ENCODE results near the gene PLPPR3. TPM values are rescaled to one million over a fixed set of nuclear protein-coding genes. Genes with fewer than 3 reads are reported as not detected.
"Not testable (repeated sequence)": the region's sequence is repeated elsewhere in the genome, so short reads cannot be mapped to it uniquely, and the experiment has no call there.

PLPPR3 gene
- total RNA-seq, 1 donor from 2014 or later: not detected

- Histone ChIP-seq H3K36me3 (ENCODE audit: control insufficient read depth, insufficient read depth, low read length) (no peaks in the 10 kb centered on the region), H3K27me3 (ENCODE audit: control insufficient read depth, insufficient read depth, low read length) (no peaks in the 10 kb centered on the region), H3K4me3 (ENCODE audit: low read depth, low read length) (no peak overlapping the region)
- TF ChIP-seq, protein P1, sequence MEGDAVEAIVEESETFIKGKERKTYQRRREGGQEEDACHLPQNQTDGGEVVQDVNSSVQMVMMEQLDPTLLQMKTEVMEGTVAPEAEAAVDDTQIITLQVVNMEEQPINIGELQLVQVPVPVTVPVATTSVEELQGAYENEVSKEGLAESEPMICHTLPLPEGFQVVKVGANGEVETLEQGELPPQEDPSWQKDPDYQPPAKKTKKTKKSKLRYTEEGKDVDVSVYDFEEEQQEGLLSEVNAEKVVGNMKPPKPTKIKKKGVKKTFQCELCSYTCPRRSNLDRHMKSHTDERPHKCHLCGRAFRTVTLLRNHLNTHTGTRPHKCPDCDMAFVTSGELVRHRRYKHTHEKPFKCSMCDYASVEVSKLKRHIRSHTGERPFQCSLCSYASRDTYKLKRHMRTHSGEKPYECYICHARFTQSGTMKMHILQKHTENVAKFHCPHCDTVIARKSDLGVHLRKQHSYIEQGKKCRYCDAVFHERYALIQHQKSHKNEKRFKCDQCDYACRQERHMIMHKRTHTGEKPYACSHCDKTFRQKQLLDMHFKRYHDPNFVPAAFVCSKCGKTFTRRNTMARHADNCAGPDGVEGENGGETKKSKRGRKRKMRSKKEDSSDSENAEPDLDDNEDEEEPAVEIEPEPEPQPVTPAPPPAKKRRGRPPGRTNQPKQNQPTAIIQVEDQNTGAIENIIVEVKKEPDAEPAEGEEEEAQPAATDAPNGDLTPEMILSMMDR (IDR thresholded peaks at IDR 0.05; ENCODE audit: insufficient read depth, low read length, severe bottlenecking): no peak
- no peak for DNase-seq (ENCODE audit: low read depth)
- no peak for FAIRE-seq
These were observed 33.4 kb upstream of the PLPPR3 start for GRCh38 chr19:855142-855541.

DNA sequence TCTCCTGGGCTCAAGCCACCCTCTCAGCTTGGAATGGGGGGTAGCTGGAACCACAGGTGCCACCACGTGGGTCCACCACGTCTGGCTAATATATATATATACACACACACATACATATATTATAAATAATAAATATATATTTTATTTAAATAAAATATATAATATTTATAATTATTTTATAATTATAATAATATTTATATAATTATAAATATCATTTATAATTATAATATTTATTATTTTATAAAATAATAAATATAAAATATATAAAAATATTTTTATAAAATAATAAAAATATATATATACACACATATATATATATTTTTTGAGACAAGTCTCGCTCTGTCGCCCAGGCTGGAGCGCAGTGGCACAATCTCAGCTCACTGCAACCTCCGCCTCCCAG, 32.8 kb upstream of the PLPPR3 start:
- TF ChIP-seq, protein P1 (IDR thresholded peaks at IDR 0.05; ENCODE audit: insufficient read depth, low read length, severe bottlenecking): no peak
- DNase-seq (ENCODE audit: low read depth): no peak
- Histone ChIP-seq H3K36me3 (ENCODE audit: control insufficient read depth, insufficient read depth, low read length) (no peaks in the 10 kb centered on the region), H3K4me3 (ENCODE audit: low read depth, low read length) (no peak overlapping the region), H3K27me3 (ENCODE audit: control insufficient read depth, insufficient read depth, low read length) (no peaks in the 10 kb centered on the region)
- no peak for FAIRE-seq

- H3K4me3 ChIP-seq (ENCODE audit: low read depth, low read length); H3K27me3 ChIP-seq (ENCODE audit: control insufficient read depth, insufficient read depth, low read length); H3K36me3 ChIP-seq (ENCODE audit: control insufficient read depth, insufficient read depth, low read length); FAIRE-seq; DNase-seq (ENCODE audit: low read depth): not testable (repeated sequence)
These were observed 32.0 kb upstream of the PLPPR3 start for GRCh38 chr19:853614-854220.

DNA sequence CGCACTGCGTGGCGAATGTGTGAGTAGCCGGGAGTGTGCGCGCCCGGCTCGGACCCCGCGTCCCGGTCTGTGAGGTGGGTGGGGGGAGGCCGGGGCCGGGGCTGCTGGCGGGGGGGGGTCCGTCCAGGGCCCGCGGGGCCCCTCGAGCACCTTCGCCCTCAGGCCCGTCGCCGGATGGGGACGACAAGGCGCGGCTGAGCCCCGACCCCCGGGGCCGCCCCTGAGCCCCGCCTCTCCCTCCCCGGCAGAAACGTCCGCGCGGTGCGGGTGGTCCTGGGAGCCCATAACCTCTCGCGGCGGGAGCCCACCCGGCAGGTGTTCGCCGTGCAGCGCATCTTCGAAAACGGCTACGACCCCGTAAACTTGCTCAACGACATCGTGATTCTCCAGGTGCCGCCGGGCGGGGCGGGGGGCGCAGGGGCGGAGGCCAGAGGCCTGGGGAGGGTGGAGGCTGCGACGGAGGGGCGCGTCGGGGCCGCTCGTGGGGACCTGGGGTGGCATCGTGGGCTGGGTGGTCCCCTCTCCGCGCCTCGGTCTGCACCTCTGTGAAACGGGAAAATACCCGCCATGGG, 31.3 kb upstream of the PLPPR3 start:
- FAIRE-seq: no peak
- no peaks in the 10 kb centered on the region for H3K36me3 ChIP-seq (ENCODE audit: control insufficient read depth, insufficient read depth, low read length)
- TF ChIP-seq, protein P1 (IDR thresholded peaks at IDR 0.05; ENCODE audit: insufficient read depth, low read length, severe bottlenecking): no peak
- DNase-seq (ENCODE audit: low read depth): no peak
- no peaks in the 10 kb centered on the region for H3K27me3 ChIP-seq (ENCODE audit: control insufficient read depth, insufficient read depth, low read length)
- H3K4me3 ChIP-seq (ENCODE audit: low read depth, low read length): no peak overlapping the region

DNA sequence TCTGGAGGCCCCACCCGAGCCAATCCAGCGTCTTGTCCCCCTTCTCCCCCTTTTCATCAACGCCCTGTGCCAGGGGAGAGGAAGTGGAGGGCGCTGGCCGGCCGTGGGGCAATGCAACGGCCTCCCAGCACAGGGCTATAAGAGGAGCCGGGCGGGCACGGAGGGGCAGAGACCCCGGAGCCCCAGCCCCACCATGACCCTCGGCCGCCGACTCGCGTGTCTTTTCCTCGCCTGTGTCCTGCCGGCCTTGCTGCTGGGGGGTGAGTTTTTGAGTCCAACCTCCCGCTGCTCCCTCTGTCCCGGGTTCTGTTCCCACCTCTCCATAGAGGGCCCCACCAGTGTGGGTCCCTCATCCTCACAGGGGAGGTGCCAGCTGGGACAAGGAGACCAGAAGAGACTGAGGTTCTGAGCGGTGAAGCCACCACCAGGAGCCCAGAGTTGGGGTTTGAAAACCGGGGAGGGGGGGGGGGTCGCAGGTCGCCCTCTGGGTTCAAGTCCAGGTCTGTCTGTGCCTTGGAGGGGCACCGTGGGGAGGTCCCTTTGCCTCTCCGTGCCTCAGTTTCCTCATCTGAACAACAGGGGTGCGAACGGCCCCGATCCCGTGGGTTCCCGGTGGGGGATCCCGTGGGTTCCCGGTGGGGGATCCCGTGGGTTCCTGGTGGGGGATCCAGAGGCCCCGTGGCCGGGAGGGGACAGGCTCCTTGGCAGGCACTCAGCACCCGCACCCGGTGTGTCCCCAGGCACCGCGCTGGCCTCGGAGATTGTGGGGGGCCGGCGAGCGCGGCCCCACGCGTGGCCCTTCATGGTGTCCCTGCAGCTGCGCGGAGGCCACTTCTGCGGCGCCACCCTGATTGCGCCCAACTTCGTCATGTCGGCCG, 30.6 kb upstream of the PLPPR3 start, which contains the start of gene ELANE:
TSS of gene ELANE (plus strand) at position 168 of the 878 bp plus-strand sequence. CDS start at position 194, 26 bp downstream.
- FAIRE-seq: no peak

GRCh38 chr19:850979-851335, 29.2 kb upstream of the PLPPR3 start:
- DNase-seq (ENCODE audit: low read depth): no peak

More for the DNA sequence above, 30.6 kb upstream of the PLPPR3 start, which contains the start of gene ELANE:
- Histone ChIP-seq H3K36me3 (ENCODE audit: control insufficient read depth, insufficient read depth, low read length) (no peaks in the 10 kb centered on the region), H3K27me3 (ENCODE audit: control insufficient read depth, insufficient read depth, low read length) (no peaks in the 10 kb centered on the region), H3K4me3 (ENCODE audit: low read depth, low read length) (no peak within 1 kb of the TSS)
- no peak for DNase-seq (ENCODE audit: low read depth)
- TF ChIP-seq, protein P1 (IDR thresholded peaks at IDR 0.05; ENCODE audit: insufficient read depth, low read length, severe bottlenecking): no peak

More at GRCh38 chr19:850979-851335, 29.2 kb upstream of the PLPPR3 start:
- H3K27me3 ChIP-seq (ENCODE audit: control insufficient read depth, insufficient read depth, low read length): peaks cover 1% of the 10 kb centered on the region
- no peak overlapping the region for H3K4me3 ChIP-seq (ENCODE audit: low read depth, low read length)
- no peaks in the 10 kb centered on the region for H3K36me3 ChIP-seq (ENCODE audit: control insufficient read depth, insufficient read depth, low read length)
- FAIRE-seq: no peak
- TF ChIP-seq, protein P1 (IDR thresholded peaks at IDR 0.05; ENCODE audit: insufficient read depth, low read length, severe bottlenecking): no peak

Data from bronchial epithelial cell (primary cell).